HepG2 (cell line): ENCODE results near the gene WNT7B. TPM values are rescaled to one million over a fixed set of nuclear protein-coding genes. Genes with fewer than 3 reads are reported as not detected.
A peak's percentile ranks its signal among the peaks of the same experiment; 100 is the strongest.

ENCODE experiments used
- ATAC-seq: fragments of 200-7000 bp; cut with Tn5 transposase; 3 replicates; pipeline ENCODE4 v1.9.1; 2020; ENCODE audit warnings: mild to moderate bottlenecking, moderate library complexity
- BruUV-seq: library from RNA; stranded (reverse); fragments of 400-500 nt; replicated peaks from 2 replicates; lab custom pipeline; 2021; lab: Mats Ljungman, UMichigan
- CTCF ChIA-PET: fragments of 300-600 bp; formaldehyde crosslinking; extraction: SDS; loops from one replicate; lab custom pipeline; 2021; ENCODE audit warnings: low total read pairs, inconsistent platforms, low intra/inter-chr PET ratio; lab: Yijun Ruan, JAX
- POLR2A ChIA-PET: fragments of 350-600 bp; sonication (Branson Sonifier 250); formaldehyde crosslinking; loops from one replicate; lab custom pipeline; 2020; ENCODE audit warnings: antibody characterized with exemption, inconsistent platforms; lab: Yijun Ruan, JAX
- DNase-seq: peaks from one replicate; pipeline ENCODE4 v3.0.0-alpha.2; 2015; ENCODE audit warnings: low spot score
- FAIRE-seq: peaks from 3 replicates; lab custom pipeline; 2011; peaks lifted over from hg19 to GRCh38; lab: Jason Lieb, UNC
- H2AFZ ChIP-seq: one replicate; pipeline ENCODE4 v1.6.1; 2011; ENCODE audit warnings: low read length, inconsistent platforms
- H3K27ac ChIP-seq: fragments of 300-600 bp; 3 replicates; pipeline ENCODE4 v1.8.0; 2011; ENCODE audit warnings: mixed run types, mild to moderate bottlenecking, mixed read lengths, low read length, inconsistent platforms; ENCODE audit not compliant: insufficient read depth; ENCODE audit errors: extremely low read length
- H3K27me3 ChIP-seq, 2 experiments: fragments of 200-600 bp in 1 of 2; 2 replicates in 1 of 2; 3 replicates in 1 of 2; pipeline versions ENCODE4 v1.6.0 to v1.8.0; 2011; ENCODE audit warnings: low read length in 2 of 2, mild to moderate bottlenecking in 2 of 2, moderate library complexity in 2 of 2, inconsistent platforms in 1 of 2; ENCODE audit not compliant: insufficient read depth in 2 of 2, control insufficient read depth in 1 of 2
- H3K36me3 ChIP-seq, 2 experiments: fragments of 200-600 bp in 1 of 2; replicated peaks in 1 of 2; 2 replicates in 1 of 2; 3 replicates in 1 of 2; pipeline versions ENCODE4 v1.5.1 to v1.8.0; 2011; ENCODE audit warnings: low read length in 2 of 2, inconsistent platforms in 1 of 2; ENCODE audit not compliant: insufficient read depth in 2 of 2, control insufficient read depth in 1 of 2
- H3K4me1 ChIP-seq: 2 replicates; pipeline ENCODE4 v1.5.1; 2012; ENCODE audit warnings: low read length, inconsistent platforms; ENCODE audit not compliant: insufficient read depth
- H3K4me2 ChIP-seq: 2 replicates; pipeline ENCODE4 v1.6.0; 2011; ENCODE audit warnings: low read depth, low read length, inconsistent platforms
- H3K4me3 ChIP-seq, 3 experiments: fragments of 200-600 bp in 1 of 3; sonication (generic), shearing (Covaris generic) in 1 of 3; replicated peaks in 1 of 3; 2 replicates each; pipeline ENCODE4 v1.5.1; 2011 to 2016; ENCODE audit warnings: low read length in 3 of 3, inconsistent platforms in 2 of 3, low read depth in 2 of 3, mild to moderate bottlenecking in 2 of 3, control low read depth in 1 of 3, mixed read lengths in 1 of 3; ENCODE audit not compliant: insufficient read depth in 1 of 3
- H3K79me2 ChIP-seq: one replicate; pipeline ENCODE4 v1.6.1; 2011; ENCODE audit warnings: low read length, inconsistent platforms; ENCODE audit not compliant: insufficient read depth
- H3K9ac ChIP-seq: 2 replicates; pipeline ENCODE4 v1.6.0; 2011; ENCODE audit warnings: mild to moderate bottlenecking, low read depth, low read length, inconsistent platforms; ENCODE audit not compliant: insufficient read depth
- H3K9me3 ChIP-seq: 2 replicates; pipeline ENCODE4 v1.5.1; 2012; ENCODE audit warnings: mild to moderate bottlenecking, low read length
- H4K20me1 ChIP-seq: 2 replicates; pipeline ENCODE4 v1.6.0; 2011; ENCODE audit warnings: inconsistent platforms, mild to moderate bottlenecking, low read length, moderate library complexity; ENCODE audit not compliant: insufficient read depth
- AGO1 ChIP-seq: fragments of 200-400 bp; formaldehyde crosslinking; IDR thresholded peaks from 2 replicates; pipeline ENCODE4 v1.6.1; 2017; ENCODE audit warnings: mild to moderate bottlenecking, low read depth, low read length, moderate library complexity; ENCODE audit not compliant: poor library complexity, severe bottlenecking
- HOXA5 ChIP-seq: sonication (generic); formaldehyde crosslinking; IDR thresholded peaks from 2 replicates; pipeline ENCODE4 v1.4.0; 2020; ENCODE audit warnings: missing genetic modification reagents
- KDM4B ChIP-seq: sonication (generic); formaldehyde crosslinking; IDR thresholded peaks from 2 replicates; pipeline ENCODE4 v1.4.0; 2020; ENCODE audit warnings: missing genetic modification reagents
- TP53 ChIP-seq: sonication (generic); formaldehyde crosslinking; conservative IDR thresholded peaks from 2 replicates; pipeline ENCODE4 v1.4.0; 2020; ENCODE audit warnings: missing genetic modification reagents
- ZBTB38 ChIP-seq: sonication (generic); formaldehyde crosslinking; IDR thresholded peaks from 2 replicates; pipeline ENCODE4 v1.5.1; 2020; ENCODE audit warnings: mild to moderate bottlenecking, missing genetic modification reagents
- ZBTB39 ChIP-seq: sonication (generic); formaldehyde crosslinking; IDR thresholded peaks from 2 replicates; pipeline ENCODE4 v1.5.0; 2020; ENCODE audit warnings: missing genetic modification reagents
- ZNF350 ChIP-seq: sonication (generic); formaldehyde crosslinking; IDR thresholded peaks from 2 replicates; pipeline ENCODE4 v1.4.0; 2020; ENCODE audit warnings: mild to moderate bottlenecking, low read depth, missing genetic modification reagents, borderline replicate concordance
- ZNF629 ChIP-seq: sonication (generic); formaldehyde crosslinking; conservative IDR thresholded peaks from 2 replicates; pipeline ENCODE4 v1.5.0; 2020; ENCODE audit warnings: missing genetic modification reagents
- ZNF687 ChIP-seq: sonication (generic); formaldehyde crosslinking; IDR thresholded peaks from 2 replicates; pipeline ENCODE4 v1.5.1; 2020; ENCODE audit warnings: mild to moderate bottlenecking, missing genetic modification reagents, moderate library complexity
- ZNF781 ChIP-seq: sonication (generic); formaldehyde crosslinking; IDR thresholded peaks from 2 replicates; pipeline ENCODE4 v1.5.1; 2020; ENCODE audit warnings: borderline replicate concordance, mild to moderate bottlenecking, missing genetic modification reagents; ENCODE audit errors: not compliant biosample characterization
- WGBS: methylation state at CpG from one replicate; pipeline ENCODE4 v1.1.6; 2017; ENCODE audit warnings: low lambda C conversion rate; 5-methylcytosine and 5-hydroxymethylcytosine counted together
- in situ Hi-C: cut with HindIII; loops from 2 replicates; pipeline ENCODE4 v1.10.0; 2017; ENCODE audit warnings: low pct_unique_long_range_greater_than_20kb; ENCODE audit not compliant: extremely low pct_ligation_motif_present
- intact Hi-C: fragments of 100-400 bp; cut with micrococcal nuclease; formaldehyde crosslinking; loops from one replicate; pipeline ENCODE4 v1.10.0; 2022; ENCODE audit not compliant: unreplicated experiment
- polyA plus RNA-seq, 8 experiments: library from polyadenylated mRNA; depleted of rRNA in 3 of 8; stranded (reverse) in 7 of 8; unstranded in 1 of 8; fragments of >200 nt; fragmentation: Illumina TruSeq in 4 of 8; extraction: Trizol in 4 of 8; gene quantifications; 2 replicates each; pipeline versions ENCODE4 v1.2.1 to v1.2.3, GENCODE V29; 2011 to 2016; ENCODE audit warnings: low read depth in 4 of 8, missing spikeins in 1 of 8, mixed read lengths in 1 of 8; ENCODE audit not compliant: insufficient read depth in 1 of 8
- total RNA-seq, 5 experiments: library from RNA; depleted of rRNA; stranded (reverse); fragments of >200 nt; fragmentation: Illumina TruSeq; extraction: Trizol; gene quantifications; 2 replicates each; pipeline ENCODE4 v1.2.3, GENCODE V29; 2016; ENCODE audit warnings: low read depth in 1 of 5

WNT7B gene
- total and polyA plus RNA-seq, 2 of the 13 experiments (the other 11 are each of a cell fraction or from before 2014, with no cell fraction given), result 0.09 TPM; not detected in 1

GRCh38 chr22:45884201-45885062 lies 92.5 kb downstream of the WNT7B start (continued):
- no peak for TF ChIP-seq ZNF687
- no peak for TF ChIP-seq HOXA5 (CRISPR knock-in tag)
- TF ChIP-seq ZNF781 (CRISPR knock-in tag), result no peak

- Histone ChIP-seq H4K20me1 (no peaks in the 10 kb centered on the region), H2AFZ (no peak overlapping the region), H3K36me3 (no peaks in the 10 kb centered on the region), H3K4me3 (no peak overlapping the region), H3K27me3 (peaks cover 21 to 80% of the 10 kb centered on the region in 2 experiments), H3K4me1 (0 out of 2 replicates have a peak, but pooled peaks cover 8% of the 10 kb centered on the region), H3K4me2 (no peak overlapping the region), H3K79me2 (no peaks in the 10 kb centered on the region), H3K9me3 (no peaks in the 10 kb centered on the region), H3K9ac (no peak overlapping the region), H3K27ac (no peak overlapping the region)
- POLR2A ChIA-PET, result no interaction called here
- CTCF ChIA-PET, result no interaction called here
- intact Hi-C loops (no loop called here), in situ Hi-C loops (no loop called here)
- FAIRE-seq (no peak), ATAC-seq (no peak), DNase-seq (no peak)
- WGBS, result 47% methylated on average over 5 of the region's 8 CpGs
- TF ChIP-seq TP53 (CRISPR knock-in tag) (no peak), ZNF350 (no peak), ZBTB39 (no peak), AGO1 (no peak), ZBTB38 (CRISPR knock-in tag) (no peak), KDM4B (no peak), ZNF629 (CRISPR knock-in tag) (peak; percentile 66)
- BruUV-seq, result no TSS peak
Observed at GRCh38 chr22:45883811-45884170, 93.2 kb downstream of the WNT7B start.
